HG03432 (cell line): Measurements from ENCODE around the gene KLHDC3.

Source experiments
- ATAC-seq: cut with Tn5 transposase; IDR thresholded peaks from one replicate; pipeline ENCODE4 v1.9.1; 2021; ENCODE audit warnings: mild to moderate bottlenecking, moderate library complexity; ENCODE audit not compliant: unreplicated experiment

The KLHDC3 gene

GRCh38 chr6:43013843-43014433 is at the start of gene KLHDC3, which contains the start of gene MEA1:
Gene KLHDC3, plus strand, starts transcription at chr6:43014249. Its CDS starts 2,944 bp downstream, at chr6:43017193.
Gene MEA1, minus strand, starts transcription at chr6:43013946. Its CDS starts 133 bp downstream, at chr6:43013813.
- peak; percentile 87 for ATAC-seq

GRCh38 chr6:42966571-42966970 is 47.5 kb upstream of the KLHDC3 start:
- no peak for ATAC-seq

DNA sequence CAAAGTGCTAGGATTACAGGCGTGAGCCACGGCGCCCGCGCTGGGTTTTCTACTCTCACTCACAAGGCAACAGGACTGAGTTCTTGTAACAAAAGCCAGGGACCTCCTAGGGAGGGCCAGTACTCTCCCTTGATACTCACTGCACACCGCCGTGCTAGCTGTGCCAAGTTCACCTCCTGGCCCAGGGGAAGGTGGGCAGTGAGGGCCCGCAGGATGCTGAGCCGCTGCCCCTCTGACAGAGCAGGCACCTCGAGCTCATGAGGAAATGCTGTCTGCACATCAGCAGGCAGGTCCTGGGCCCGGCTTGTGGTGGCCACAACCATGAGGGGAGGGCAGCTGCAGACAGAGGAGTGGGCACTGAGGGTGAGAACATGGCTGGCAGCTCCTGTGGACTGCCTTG is 46.8 kb upstream of the KLHDC3 start:
- no peak for ATAC-seq

DNA sequence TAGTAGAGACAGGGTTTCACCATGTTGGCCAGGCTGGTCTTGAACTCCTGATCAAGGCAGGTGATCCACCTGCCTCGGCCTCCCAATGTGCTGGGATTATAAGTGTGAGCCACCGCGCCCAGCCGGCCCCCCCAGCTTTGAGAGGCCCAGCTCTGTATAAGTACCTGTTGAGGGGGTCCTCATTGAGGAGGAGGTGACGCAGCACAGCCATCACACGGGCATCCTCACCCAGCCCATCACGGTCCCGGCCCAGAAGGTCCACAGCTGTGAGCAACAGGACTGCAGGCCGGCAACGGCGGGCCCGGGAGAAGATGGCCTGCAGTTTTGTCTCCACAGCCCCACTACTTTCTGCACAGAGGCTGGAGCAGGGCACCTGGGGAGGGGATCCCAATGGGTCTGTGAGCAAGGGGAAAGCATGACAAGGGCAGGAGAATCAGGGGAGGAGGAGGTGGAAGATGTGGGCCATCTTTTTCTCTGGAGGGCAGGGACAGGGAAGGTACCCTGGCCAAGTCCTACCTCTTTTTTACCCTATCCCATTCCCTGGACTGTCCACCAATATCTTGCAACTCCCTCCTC is 45.8 kb upstream of the KLHDC3 start:
- no peak for ATAC-seq

- ATAC-seq = no peak
These were observed 45.3 kb upstream of the KLHDC3 start for GRCh38 chr6:42968783-42969182.

DNA sequence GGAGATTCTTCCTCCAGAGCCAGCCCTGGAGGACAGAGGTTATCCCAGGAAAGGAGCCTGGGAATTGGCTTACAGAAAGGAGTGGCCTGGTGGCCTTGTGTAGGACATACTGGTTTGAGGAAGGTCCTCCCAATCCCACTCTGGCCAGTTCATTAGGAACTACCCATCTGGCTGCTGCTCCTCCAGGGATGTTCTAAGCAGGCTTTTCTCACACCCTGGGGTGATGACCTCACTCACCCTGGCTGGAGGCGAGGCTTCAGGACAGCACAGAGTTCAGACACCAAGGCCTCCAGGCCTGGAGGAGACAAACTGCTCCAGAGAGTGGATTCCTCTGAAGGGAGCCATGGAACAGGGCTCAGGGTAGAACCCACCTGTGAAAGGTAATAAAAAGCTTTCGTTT is 44.6 kb upstream of the KLHDC3 start:
- ATAC-seq = no peak

GRCh38 chr6:42969934-42970333 is 44.1 kb upstream of the KLHDC3 start:
- no peak for ATAC-seq

- ATAC-seq = no peak
These were observed 43.0 kb upstream of the KLHDC3 start for GRCh38 chr6:42970871-42971612.

DNA sequence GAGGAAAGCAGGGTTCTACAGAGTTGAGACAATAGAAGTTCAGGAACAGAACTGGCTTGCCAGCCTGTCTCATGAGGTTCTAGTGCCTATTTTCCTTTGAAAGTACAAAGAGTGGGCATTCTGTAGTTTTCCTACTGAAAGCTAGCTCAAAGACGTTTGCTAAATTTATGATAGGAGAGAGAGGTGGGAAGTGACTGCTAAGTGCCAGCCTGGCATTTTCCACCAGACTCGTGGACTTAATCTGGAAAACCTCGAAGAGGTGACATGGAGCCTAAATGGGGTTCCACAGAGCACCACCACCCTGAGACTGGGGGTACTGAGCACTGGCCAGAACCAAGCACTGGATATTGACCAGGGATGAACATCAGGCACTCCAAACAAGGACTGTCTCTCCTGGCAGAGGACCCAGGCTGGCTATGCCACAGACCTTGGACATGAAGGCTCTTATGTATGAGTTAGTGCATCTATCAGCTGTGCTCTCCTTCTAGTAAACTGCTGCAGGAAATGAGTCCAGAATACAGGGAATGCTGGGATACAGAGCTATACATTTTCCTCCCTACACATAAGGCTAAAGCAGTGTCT is 42.2 kb upstream of the KLHDC3 start:
- no peak for ATAC-seq

DNA sequence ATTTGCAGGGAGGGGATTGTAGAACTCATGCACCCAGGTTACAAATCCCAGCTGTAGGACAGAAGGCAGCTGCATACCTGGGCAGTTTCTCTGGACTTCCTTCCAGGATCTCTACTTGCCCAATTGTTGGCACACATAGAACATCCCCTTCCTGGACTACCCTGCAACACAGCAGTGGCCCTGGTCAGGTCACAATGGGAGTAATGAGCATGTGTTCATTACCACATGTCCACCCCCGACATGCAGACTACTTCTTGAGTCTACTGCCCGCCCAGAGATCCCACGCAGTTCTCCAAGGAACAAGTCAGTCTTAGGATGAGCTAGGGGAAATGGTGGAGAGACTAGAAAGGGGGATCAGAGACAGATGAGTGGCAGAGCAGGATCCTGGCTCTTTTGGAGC is 40.1 kb upstream of the KLHDC3 start:
- no peak for ATAC-seq

GRCh38 chr6:42974919-42975505 is 39.0 kb upstream of the KLHDC3 start:
- no peak for ATAC-seq

- no peak for ATAC-seq
These were observed 35.6 kb upstream of the KLHDC3 start for GRCh38 chr6:42978487-42978838.

DNA sequence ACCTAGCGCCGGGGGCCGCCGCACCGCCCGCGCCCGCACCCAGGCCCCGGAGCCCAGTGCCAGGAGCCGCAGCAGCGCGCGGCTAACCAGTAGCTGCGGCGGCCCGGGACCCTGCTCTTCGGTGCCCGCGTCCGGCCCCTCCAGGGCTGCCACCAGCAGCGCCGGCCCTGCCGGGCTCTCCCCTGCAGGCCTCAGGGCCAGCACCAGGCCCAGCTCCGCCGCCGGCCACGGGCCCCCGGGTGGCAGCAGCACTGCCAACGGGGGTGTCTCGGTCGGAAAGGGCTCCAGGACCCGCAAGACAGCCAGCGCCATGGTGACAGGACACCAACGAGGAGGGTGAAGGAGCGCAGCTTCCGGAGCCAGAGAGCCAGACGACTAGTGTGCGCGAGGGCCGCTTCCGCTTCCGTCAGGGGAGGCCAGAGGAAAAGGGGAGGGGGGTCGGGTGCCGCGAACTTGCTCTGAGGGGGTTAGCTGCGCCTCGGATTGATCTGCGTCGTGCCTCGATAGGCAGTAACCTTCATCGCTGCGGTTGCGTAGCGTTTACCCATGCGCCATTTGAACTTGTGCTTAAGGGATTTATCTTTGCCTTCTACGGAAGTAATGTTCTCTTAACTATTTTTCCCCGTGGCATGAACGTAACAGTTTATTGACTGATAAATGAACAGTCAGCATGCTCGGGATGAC is 35.1 kb upstream of the KLHDC3 start, which contains the start of gene PEX6:
Gene PEX6 (minus strand): TSS at position 343 of the 684 bp plus-strand sequence. CDS start 31 bp downstream, at position 312.
- peak; percentile 93 for ATAC-seq

- ATAC-seq = peak; percentile 7
These were observed 34.4 kb upstream of the KLHDC3 start for GRCh38 chr6:42979523-42980177.

- ATAC-seq = no peak
These were observed 32.2 kb upstream of the KLHDC3 start for GRCh38 chr6:42981836-42982235.

DNA sequence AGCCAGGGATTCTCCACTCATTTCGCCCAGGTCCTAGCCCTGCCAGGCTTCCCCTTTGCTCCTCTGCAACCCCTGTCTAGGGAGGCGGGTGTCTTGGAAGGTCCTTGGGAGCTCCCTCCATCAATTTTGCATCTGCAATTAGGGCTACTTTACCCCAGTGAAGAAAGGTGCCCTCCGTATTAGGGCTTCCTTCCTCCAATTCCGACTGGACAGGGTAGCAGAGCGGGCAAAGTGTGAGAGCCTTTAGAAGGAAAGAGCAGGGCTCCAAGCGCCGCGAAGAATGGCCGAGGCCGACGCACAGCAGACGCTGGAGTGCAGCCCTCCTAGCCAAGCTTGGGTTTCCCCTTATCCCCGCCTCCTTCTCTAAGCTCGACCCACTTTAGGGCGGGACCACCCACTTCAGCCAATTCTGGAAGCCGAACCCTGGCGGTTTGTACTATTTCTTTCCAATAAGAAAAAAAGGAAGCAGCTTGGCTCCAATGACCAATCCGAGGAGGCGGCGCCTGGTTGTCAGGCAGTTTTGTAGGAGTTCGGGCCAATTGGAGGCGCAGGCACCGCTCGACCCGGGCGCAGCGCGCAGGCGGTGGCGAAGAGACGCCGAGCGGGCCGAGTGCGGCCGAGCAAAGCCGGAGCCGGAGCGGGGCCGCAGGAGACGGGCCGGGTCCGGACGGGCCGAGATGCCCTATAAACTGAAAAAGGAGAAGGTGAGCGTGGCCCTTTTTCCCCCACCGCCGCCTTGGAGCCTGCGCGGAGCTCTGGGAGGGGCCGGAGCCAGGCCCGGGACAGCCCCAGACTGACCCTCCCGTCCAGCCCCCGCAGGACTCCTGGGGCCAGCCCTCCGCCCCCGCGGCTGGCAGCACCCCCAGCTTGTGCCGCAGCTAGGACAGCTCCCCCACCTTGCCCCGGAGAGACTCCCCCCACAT is 29.8 kb upstream of the KLHDC3 start, which contains the start of gene PPP2R5D:
Gene PPP2R5D (plus strand): TSS at position 570 of the 923 bp plus-strand sequence. CDS start 108 bp downstream, at position 678.
- peak; percentile 96 for ATAC-seq

GRCh38 chr6:42984924-42985475 is 29.0 kb upstream of the KLHDC3 start:
- no peak for ATAC-seq

- ATAC-seq = no peak
These were observed 26.3 kb upstream of the KLHDC3 start for GRCh38 chr6:42987533-42988451.
